OCI-LY7 (cell line): ENCODE data around the gene ZIC4.

ENCODE experiments used
- CTCF ChIP-seq: fragments of 200-600 bp; sonication (generic); conservative IDR thresholded peaks from 2 replicates; pipeline ENCODE4 v1.5.1; 2014; ENCODE audit warnings: mild to moderate bottlenecking, antibody characterized with exemption, low read length, moderate library complexity, mixed read lengths
- EZH2phosphoT487 ChIP-seq: fragments of 200-600 bp; sonication (generic); IDR thresholded peaks from 2 replicates; pipeline ENCODE4 v1.6.1; 2018; ENCODE audit warnings: low read depth, borderline replicate concordance, mild to moderate bottlenecking, mixed run types, antibody characterized with exemption, low read length, moderate library complexity, mixed read lengths

DNA sequence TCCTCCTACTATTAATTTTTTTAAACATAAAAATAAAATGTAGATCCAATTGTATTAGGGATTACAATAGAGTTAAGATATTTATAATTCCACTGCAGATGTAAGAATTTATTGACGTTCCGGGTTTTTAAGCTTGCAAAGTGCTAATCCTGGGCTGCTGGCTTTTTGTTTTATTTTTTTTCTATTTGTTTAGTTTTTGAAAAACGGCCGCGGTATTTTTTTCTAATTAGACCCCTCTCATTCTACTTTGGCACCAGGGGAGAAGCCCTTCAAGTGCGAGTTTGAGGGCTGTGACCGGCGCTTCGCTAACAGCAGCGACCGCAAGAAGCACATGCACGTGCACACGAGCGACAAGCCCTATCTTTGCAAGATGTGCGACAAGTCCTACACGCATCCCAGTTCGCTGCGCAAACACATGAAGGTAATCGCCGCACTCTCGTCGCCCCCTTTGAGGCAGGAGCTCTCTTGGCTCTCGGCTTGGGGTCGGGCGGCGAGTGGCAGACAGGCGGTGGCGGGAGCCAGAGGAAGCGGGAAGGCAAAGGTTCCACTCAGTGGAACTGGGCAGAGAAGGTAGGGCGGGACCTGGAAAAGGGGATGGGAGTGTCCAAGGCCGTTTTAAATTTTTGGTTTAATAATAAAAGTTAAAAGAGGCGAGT is 6.0 kb upstream of the ZIC4 start:
- no peak for TF ChIP-seq CTCF
- no peak for TF ChIP-seq EZH2phosphoT487
